ENCODE results near the gene EGFLAM. TPM values are rescaled to one million over a fixed set of nuclear protein-coding genes. Genes with fewer than 3 reads are reported as not detected.

EGFLAM gene
- total RNA-seq, 1 experiment from 2014 or later, result 0.33 TPM

- Histone ChIP-seq H2AK5ac (ENCODE audit: insufficient read length, low read length) (no peak overlapping the region), H3K4me2 (ENCODE audit: insufficient read depth, insufficient read length, low read length) (no peak overlapping the region), H2BK20ac (ENCODE audit: low read depth, low read length, poor library complexity, severe bottlenecking) (no peak overlapping the region), H3K4me1 (ENCODE audit: insufficient read depth, low read length) (no peaks in the 10 kb centered on the region), H2BK12ac (ENCODE audit: insufficient read length, low read depth, low read length) (no peak overlapping the region), H3K27me3 (ENCODE audit: insufficient read depth, low read length) (no peaks in the 10 kb centered on the region), H3K27ac (ENCODE audit: insufficient read length, low read depth, low read length) (no peak overlapping the region), H4K8ac (replicated peaks; ENCODE audit: insufficient read length, low read depth, low read length) (no peak overlapping the region), H3K79me2 (ENCODE audit: insufficient read depth, low read length) (no peaks in the 10 kb centered on the region), H3K9ac (ENCODE audit: extremely low read depth, insufficient read length, low read length) (no peak overlapping the region), H3K56ac (ENCODE audit: insufficient read length, low read depth, low read length) (no peak overlapping the region), H3K23ac (ENCODE audit: insufficient read length, low read depth, low read length) (no peak overlapping the region), H4K5ac (ENCODE audit: insufficient read length, low read depth, low read length) (no peak overlapping the region), H4K91ac (ENCODE audit: insufficient read length, low read depth, low read length) (no peak overlapping the region), H2BK5ac (ENCODE audit: insufficient read length, low read length) (no peak overlapping the region), H4K20me1 (ENCODE audit: control insufficient read depth, insufficient read depth, insufficient read length) (no peaks in the 10 kb centered on the region), H3K14ac (ENCODE audit: insufficient read depth, low read length) (no peak overlapping the region), H3K79me1 (ENCODE audit: insufficient read depth, low read depth, low read length, poor library complexity, severe bottlenecking) (no peaks in the 10 kb centered on the region), H2AFZ (ENCODE audit: low read length) (no peak overlapping the region), H3K23me2 (ENCODE audit: insufficient read length, low read depth, low read length, poor library complexity, severe bottlenecking) (no peaks in the 10 kb centered on the region), H2BK120ac (ENCODE audit: low read depth, low read length, poor library complexity, severe bottlenecking) (no peak overlapping the region), H2BK15ac (ENCODE audit: low read depth, low read length) (no peak overlapping the region), H3T11ph (ENCODE audit: low read length) (no peak overlapping the region), H3K4ac (ENCODE audit: low read depth, low read length) (no peak overlapping the region), H3K18ac (ENCODE audit: insufficient read length, low read depth, low read length) (no peak overlapping the region), H3K9me3 (ENCODE audit: control insufficient read depth, low read depth, low read length) (no peaks in the 10 kb centered on the region)
- H3K4me3 Mint-ChIP-seq, result no peak overlapping the region
- WGBS (ENCODE audit: extremely low coverage, insufficient read length, low lambda C conversion rate), result no CpG with 5 or more reads among the region's 6 CpGs
- TF ChIP-seq, protein P1, sequence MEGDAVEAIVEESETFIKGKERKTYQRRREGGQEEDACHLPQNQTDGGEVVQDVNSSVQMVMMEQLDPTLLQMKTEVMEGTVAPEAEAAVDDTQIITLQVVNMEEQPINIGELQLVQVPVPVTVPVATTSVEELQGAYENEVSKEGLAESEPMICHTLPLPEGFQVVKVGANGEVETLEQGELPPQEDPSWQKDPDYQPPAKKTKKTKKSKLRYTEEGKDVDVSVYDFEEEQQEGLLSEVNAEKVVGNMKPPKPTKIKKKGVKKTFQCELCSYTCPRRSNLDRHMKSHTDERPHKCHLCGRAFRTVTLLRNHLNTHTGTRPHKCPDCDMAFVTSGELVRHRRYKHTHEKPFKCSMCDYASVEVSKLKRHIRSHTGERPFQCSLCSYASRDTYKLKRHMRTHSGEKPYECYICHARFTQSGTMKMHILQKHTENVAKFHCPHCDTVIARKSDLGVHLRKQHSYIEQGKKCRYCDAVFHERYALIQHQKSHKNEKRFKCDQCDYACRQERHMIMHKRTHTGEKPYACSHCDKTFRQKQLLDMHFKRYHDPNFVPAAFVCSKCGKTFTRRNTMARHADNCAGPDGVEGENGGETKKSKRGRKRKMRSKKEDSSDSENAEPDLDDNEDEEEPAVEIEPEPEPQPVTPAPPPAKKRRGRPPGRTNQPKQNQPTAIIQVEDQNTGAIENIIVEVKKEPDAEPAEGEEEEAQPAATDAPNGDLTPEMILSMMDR (conservative IDR thresholded peaks at IDR 0.05), result no peak
- H3K4me1 Mint-ChIP-seq, result no peaks in the 10 kb centered on the region
- DNase-seq, result no peak
- no peaks in the 10 kb centered on the region for H3K9me3 Mint-ChIP-seq
- H3K27me3 Mint-ChIP-seq (ENCODE audit: low read depth), result peaks cover 10% of the 10 kb centered on the region
- H3K27ac Mint-ChIP-seq, result no peak overlapping the region
- no peaks in the 10 kb centered on the region for H3K36me3 Mint-ChIP-seq (ENCODE audit: insufficient read depth in 1 of 3, low read depth in 3 of 3)
Observed at GRCh38 chr5:38245307-38245706, 13.1 kb upstream of the EGFLAM start.
